GM12874 (cell line): ENCODE results near the gene DNHD1.

Experiments
- TF ChIP-seq, protein P1 (sequence below): IDR thresholded peaks from 2 replicates; pipeline ENCODE4 v1.5.1; 2011; ENCODE audit warnings: low read depth, mild to moderate bottlenecking, control low read depth, low read length, moderate library complexity; ENCODE audit not compliant: insufficient read depth

The DNHD1 gene

GRCh38 chr11:6607190-6607795 is 110.2 kb downstream of the DNHD1 start:
- TF ChIP-seq, protein P1, sequence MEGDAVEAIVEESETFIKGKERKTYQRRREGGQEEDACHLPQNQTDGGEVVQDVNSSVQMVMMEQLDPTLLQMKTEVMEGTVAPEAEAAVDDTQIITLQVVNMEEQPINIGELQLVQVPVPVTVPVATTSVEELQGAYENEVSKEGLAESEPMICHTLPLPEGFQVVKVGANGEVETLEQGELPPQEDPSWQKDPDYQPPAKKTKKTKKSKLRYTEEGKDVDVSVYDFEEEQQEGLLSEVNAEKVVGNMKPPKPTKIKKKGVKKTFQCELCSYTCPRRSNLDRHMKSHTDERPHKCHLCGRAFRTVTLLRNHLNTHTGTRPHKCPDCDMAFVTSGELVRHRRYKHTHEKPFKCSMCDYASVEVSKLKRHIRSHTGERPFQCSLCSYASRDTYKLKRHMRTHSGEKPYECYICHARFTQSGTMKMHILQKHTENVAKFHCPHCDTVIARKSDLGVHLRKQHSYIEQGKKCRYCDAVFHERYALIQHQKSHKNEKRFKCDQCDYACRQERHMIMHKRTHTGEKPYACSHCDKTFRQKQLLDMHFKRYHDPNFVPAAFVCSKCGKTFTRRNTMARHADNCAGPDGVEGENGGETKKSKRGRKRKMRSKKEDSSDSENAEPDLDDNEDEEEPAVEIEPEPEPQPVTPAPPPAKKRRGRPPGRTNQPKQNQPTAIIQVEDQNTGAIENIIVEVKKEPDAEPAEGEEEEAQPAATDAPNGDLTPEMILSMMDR: no peak

DNA sequence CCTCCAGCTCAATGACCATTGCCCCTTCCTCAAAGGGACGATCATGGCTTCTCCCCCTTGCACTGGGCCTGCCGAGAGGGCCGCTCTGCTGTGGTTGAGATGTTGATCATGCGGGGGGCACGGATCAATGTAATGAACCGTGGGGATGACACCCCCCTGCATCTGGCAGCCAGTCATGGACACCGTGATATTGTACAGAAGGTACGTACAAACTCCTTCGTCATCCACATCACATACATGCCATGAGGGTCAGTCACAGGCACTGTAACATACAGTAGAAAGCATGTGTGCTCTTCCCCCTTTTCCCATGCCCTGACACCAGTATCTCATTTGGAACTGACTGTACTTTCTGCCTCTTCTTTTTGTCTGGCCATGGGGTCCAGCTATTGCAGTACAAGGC is 110.9 kb downstream of the DNHD1 start:
- TF ChIP-seq, protein P1: no peak

- TF ChIP-seq, protein P1: no peak
These were observed 111.8 kb downstream of the DNHD1 start for GRCh38 chr11:6608726-6609501.

- TF ChIP-seq, protein P1: no peak
These were observed 112.5 kb downstream of the DNHD1 start for GRCh38 chr11:6609502-6610015.

DNA sequence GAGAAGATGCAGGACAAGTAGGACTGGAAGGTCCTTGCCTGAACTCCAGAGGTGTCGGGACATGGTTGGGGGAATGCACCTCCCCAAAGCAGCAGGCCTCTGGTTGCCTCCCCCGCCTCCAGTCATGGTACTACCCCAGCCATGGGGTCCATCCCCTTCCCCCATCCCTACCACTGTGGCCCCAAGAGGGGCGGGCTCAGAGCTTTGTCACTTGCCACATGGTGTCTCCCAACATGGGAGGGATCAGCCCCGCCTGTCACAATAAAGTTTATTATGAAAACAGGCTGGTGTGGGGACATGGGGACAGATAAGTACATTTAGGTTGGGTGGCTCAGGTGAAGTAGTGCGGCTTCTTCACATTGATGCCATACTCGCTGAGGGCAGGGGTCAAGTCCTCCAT is 113.5 kb downstream of the DNHD1 start:
- TF ChIP-seq, protein P1: no peak

DNA sequence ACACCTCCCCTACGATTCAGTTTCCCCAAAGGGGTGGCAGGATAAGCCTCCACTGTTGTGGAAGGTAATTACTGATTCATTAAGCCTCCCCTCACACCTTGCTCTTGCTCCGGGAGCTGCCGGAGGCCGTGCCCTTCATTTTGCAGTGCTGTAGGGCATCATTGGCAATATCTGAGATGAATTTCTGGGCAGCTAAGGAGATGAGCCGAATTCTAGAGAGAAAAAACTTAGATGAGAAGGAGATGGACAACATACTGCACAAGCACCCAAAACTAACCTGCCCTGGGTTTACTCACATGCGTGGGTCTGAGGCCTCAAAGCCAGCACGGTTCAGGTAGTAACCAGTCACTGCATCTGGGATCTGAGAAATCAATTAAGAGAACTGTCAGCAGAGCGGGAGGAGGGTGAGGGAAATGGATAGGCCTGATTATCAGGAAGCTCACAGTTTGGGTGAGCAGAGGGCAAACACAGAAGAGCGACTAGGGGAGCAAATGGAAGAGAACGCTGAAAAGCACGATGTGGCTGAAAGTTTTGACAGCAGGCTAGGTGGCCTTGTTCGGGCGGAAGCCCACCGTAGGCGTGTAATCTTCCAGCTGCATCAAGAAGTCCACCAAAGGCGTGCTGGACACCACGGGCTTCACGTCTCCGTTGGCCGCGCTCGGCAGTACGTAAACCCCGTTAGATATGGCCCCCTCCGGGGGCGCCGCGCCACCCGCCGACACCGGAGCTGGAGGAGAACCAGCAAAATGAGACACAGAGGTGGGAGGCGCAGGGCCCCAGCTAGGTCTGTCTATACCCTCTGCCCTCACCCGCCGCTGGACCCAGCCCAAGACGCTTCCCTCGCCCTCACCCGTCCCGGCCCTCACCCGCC is 114.2 kb downstream of the DNHD1 start:
- TF ChIP-seq, protein P1: no peak

DNA sequence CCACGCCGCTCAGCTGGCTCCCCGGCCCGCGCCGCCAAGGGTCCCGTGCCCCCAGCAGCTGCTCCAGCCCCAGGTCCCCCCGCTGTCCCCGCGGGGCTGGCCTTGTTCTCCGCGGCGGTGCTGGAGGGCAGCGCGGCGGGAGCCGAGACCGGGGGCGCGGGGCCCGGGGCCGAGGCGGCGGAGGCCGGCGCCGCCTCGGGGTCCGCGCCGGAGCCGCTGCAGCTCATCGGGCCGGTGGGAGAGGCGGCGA is 114.8 kb downstream of the DNHD1 start:
- TF ChIP-seq, protein P1: no peak
